CD1c-positive myeloid dendritic cell (primary cell): Measurements from ENCODE around the gene MCCD1.

Source experiments
- DNase-seq: peaks from one replicate; pipeline ENCODE4 v3.0.0-alpha.2; 2016; ENCODE audit errors: extremely low spot score

MCCD1 gene

GRCh38 chr6:31572041-31572911 is 43.5 kb downstream of the MCCD1 start, which contains the start of gene LTA:
Gene LTA, plus strand, starts transcription at chr6:31572289. Its CDS starts 454 bp downstream, at chr6:31572743.
- no peak for DNase-seq

- no peak for DNase-seq
These were observed 44.7 kb downstream of the MCCD1 start for GRCh38 chr6:31573239-31574105.

GRCh38 chr6:31574106-31575061 is 45.6 kb downstream of the MCCD1 start:
- DNase-seq: no peak

GRCh38 chr6:31575335-31575901 is 46.7 kb downstream of the MCCD1 start, which contains the start of gene TNF:
Gene TNF, plus strand, starts transcription at chr6:31575565. Its CDS starts 177 bp downstream, at chr6:31575742.
- DNase-seq: peak; percentile 88

GRCh38 chr6:31575952-31576685 is 47.4 kb downstream of the MCCD1 start:
- DNase-seq: no peak

GRCh38 chr6:31576897-31577578 is 48.3 kb downstream of the MCCD1 start:
- no peak for DNase-seq

- DNase-seq: no peak
These were observed 48.8 kb downstream of the MCCD1 start for GRCh38 chr6:31577579-31577966.

- no peak for DNase-seq
These were observed 49.7 kb downstream of the MCCD1 start for GRCh38 chr6:31578184-31579118.

GRCh38 chr6:31579119-31579505 is 50.4 kb downstream of the MCCD1 start:
- no peak for DNase-seq
